ENCODE data around the gene TECTA.

Gene TECTA

GRCh38 chr11:121206810-121207209 lies 105.8 kb downstream of the TECTA start:
- no peak for TF ChIP-seq CTCF (IDR thresholded peaks at IDR 0.05; ENCODE audit: low read depth, low read length, missing control alignments)
- no peak overlapping the region for H3K4me3 ChIP-seq (replicated peaks; ENCODE audit: low read depth, low read length)
- DNase-seq (ENCODE audit: extremely low read depth, low read depth): peak; percentile 11

GRCh38 chr11:121207485-121208115 lies 106.6 kb downstream of the TECTA start:
- no peak for DNase-seq (ENCODE audit: extremely low read depth, low read depth)
- H3K4me3 ChIP-seq (replicated peaks; ENCODE audit: low read depth, low read length): no peak overlapping the region
- no peak for TF ChIP-seq CTCF (IDR thresholded peaks at IDR 0.05; ENCODE audit: low read depth, low read length, missing control alignments)

GRCh38 chr11:121210445-121211080 lies 109.5 kb downstream of the TECTA start:
- no peak for DNase-seq (ENCODE audit: extremely low read depth, low read depth)
- no peak for TF ChIP-seq CTCF (IDR thresholded peaks at IDR 0.05; ENCODE audit: low read depth, low read length, missing control alignments)
- no peak overlapping the region for H3K4me3 ChIP-seq (replicated peaks; ENCODE audit: low read depth, low read length)

GRCh38 chr11:121211626-121212025 lies 110.6 kb downstream of the TECTA start:
- DNase-seq (ENCODE audit: extremely low read depth, low read depth): no peak
- TF ChIP-seq CTCF (IDR thresholded peaks at IDR 0.05; ENCODE audit: low read depth, low read length, missing control alignments): no peak
- H3K4me3 ChIP-seq (replicated peaks; ENCODE audit: low read depth, low read length): no peak overlapping the region

- DNase-seq (ENCODE audit: extremely low read depth, low read depth): no peak
- H3K4me3 ChIP-seq (replicated peaks; ENCODE audit: low read depth, low read length): no peak overlapping the region
- TF ChIP-seq CTCF (IDR thresholded peaks at IDR 0.05; ENCODE audit: low read depth, low read length, missing control alignments): no peak
Observed at GRCh38 chr11:121212536-121213361, 111.7 kb downstream of the TECTA start.

GRCh38 chr11:121213362-121213893 lies 112.4 kb downstream of the TECTA start:
- DNase-seq (ENCODE audit: extremely low read depth, low read depth): no peak
- no peak for TF ChIP-seq CTCF (IDR thresholded peaks at IDR 0.05; ENCODE audit: low read depth, low read length, missing control alignments)

More at GRCh38 chr11:121213362-121213893, 112.4 kb downstream of the TECTA start:
- no peak overlapping the region for H3K4me3 ChIP-seq (replicated peaks; ENCODE audit: low read depth, low read length)

All from HFF-Myc (cell line).